ENCODE measurements around the gene CPLX1.

GRCh38 chr4:757111-757510 is 68.8 kb downstream of the CPLX1 start:
- TF ChIP-seq, protein P1, sequence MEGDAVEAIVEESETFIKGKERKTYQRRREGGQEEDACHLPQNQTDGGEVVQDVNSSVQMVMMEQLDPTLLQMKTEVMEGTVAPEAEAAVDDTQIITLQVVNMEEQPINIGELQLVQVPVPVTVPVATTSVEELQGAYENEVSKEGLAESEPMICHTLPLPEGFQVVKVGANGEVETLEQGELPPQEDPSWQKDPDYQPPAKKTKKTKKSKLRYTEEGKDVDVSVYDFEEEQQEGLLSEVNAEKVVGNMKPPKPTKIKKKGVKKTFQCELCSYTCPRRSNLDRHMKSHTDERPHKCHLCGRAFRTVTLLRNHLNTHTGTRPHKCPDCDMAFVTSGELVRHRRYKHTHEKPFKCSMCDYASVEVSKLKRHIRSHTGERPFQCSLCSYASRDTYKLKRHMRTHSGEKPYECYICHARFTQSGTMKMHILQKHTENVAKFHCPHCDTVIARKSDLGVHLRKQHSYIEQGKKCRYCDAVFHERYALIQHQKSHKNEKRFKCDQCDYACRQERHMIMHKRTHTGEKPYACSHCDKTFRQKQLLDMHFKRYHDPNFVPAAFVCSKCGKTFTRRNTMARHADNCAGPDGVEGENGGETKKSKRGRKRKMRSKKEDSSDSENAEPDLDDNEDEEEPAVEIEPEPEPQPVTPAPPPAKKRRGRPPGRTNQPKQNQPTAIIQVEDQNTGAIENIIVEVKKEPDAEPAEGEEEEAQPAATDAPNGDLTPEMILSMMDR (conservative IDR thresholded peaks at IDR 0.05) = no peak
- no peak for TF ChIP-seq EZH2 (IDR thresholded peaks at IDR 0.05; ENCODE audit: low read depth)

Measured in PC-9 (cell line).